Peyer's patch (tissue), 4 donors: ENCODE data around the gene ADAMTS15.

Experiments
- POLR2A ChIP-seq, 2 donors: fragments of 450-650 bp; IDR thresholded peaks; one replicate each; pipeline ENCODE4 v1.5.1; 2017; ENCODE audit warnings: antibody characterized with exemption in 2 of 2, mild to moderate bottlenecking in 2 of 2, moderate library complexity in 2 of 2
- TF ChIP-seq, protein P1 (sequence below), 6 experiments: fragments of 450-650 bp in 4 of 6; fragments of 200-600 bp in 2 of 6; sonication (generic) in 1 of 6; IDR thresholded peaks; one replicate each; pipeline ENCODE4 v1.5.1; 2017 to 2019; ENCODE audit warnings: antibody characterized with exemption in 6 of 6, mild to moderate bottlenecking in 3 of 6, moderate library complexity in 1 of 6

- TF ChIP-seq, protein P1, sequence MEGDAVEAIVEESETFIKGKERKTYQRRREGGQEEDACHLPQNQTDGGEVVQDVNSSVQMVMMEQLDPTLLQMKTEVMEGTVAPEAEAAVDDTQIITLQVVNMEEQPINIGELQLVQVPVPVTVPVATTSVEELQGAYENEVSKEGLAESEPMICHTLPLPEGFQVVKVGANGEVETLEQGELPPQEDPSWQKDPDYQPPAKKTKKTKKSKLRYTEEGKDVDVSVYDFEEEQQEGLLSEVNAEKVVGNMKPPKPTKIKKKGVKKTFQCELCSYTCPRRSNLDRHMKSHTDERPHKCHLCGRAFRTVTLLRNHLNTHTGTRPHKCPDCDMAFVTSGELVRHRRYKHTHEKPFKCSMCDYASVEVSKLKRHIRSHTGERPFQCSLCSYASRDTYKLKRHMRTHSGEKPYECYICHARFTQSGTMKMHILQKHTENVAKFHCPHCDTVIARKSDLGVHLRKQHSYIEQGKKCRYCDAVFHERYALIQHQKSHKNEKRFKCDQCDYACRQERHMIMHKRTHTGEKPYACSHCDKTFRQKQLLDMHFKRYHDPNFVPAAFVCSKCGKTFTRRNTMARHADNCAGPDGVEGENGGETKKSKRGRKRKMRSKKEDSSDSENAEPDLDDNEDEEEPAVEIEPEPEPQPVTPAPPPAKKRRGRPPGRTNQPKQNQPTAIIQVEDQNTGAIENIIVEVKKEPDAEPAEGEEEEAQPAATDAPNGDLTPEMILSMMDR (IDR thresholded peaks at IDR 0.05), result no peak
- TF ChIP-seq POLR2A (IDR thresholded peaks at IDR 0.05), result no peak
Measured at GRCh38 chr11:130467116-130467900, 18.9 kb downstream of the ADAMTS15 start.
